HepG2 (cell line): ENCODE results near the gene GANC.

Experiments used
- EZH2 ChIP-seq: conservative IDR thresholded peaks from 2 replicates; pipeline ENCODE4 v1.6.1; 2012; ENCODE audit warnings: mild to moderate bottlenecking, low read depth, low read length, moderate library complexity
- NAIF1 ChIP-seq: sonication (generic); formaldehyde crosslinking; IDR thresholded peaks from 2 replicates; pipeline ENCODE4 v1.5.0; 2020; ENCODE audit warnings: mild to moderate bottlenecking, missing genetic modification reagents, borderline replicate concordance
- TF ChIP-seq, protein P1 (sequence below): sonication (generic); formaldehyde crosslinking; IDR thresholded peaks from 2 replicates; pipeline ENCODE4 v1.5.1; 2020; ENCODE audit warnings: missing genetic modification reagents, mild to moderate bottlenecking, borderline replicate concordance

DNA sequence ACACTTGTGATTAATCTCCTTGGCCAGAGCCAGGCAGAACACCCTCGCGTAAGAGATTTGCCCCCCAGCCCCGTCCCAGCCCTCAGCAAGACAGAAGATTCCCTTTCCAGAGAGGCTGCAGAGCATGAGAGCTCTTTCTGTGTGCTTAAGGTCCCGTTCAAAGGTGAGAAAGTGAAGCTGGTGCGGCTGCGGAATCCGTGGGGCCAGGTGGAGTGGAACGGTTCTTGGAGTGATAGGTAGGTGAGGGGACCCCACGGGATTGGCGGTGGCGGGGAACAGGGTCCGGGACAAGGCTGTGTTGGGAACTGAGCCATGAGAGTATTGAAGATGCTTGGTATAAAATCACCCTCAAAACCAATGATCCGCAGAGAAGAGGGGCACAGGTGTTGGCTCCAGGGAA is 121.1 kb downstream of the GANC start:
- TF ChIP-seq EZH2 (no peak), NAIF1 (CRISPR knock-in tag) (no peak)
- TF ChIP-seq, protein P1, sequence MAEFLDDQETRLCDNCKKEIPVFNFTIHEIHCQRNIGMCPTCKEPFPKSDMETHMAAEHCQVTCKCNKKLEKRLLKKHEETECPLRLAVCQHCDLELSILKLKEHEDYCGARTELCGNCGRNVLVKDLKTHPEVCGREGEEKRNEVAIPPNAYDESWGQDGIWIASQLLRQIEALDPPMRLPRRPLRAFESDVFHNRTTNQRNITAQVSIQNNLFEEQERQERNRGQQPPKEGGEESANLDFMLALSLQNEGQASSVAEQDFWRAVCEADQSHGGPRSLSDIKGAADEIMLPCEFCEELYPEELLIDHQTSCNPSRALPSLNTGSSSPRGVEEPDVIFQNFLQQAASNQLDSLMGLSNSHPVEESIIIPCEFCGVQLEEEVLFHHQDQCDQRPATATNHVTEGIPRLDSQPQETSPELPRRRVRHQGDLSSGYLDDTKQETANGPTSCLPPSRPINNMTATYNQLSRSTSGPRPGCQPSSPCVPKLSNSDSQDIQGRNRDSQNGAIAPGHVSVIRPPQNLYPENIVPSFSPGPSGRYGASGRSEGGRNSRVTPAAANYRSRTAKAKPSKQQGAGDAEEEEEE (CRISPR knock-in tag): no peak
